Activated CD4-positive, alpha-beta memory T cell treated with anti-CD3 and anti-CD28 coated beads, Interleukin-2, amount 10 ng/mL, durations not matched to agents 7 days and 5 days (primary cell): Measurements from ENCODE around the gene ENC1. TPM values are rescaled to one million over a fixed set of nuclear protein-coding genes. Genes with fewer than 3 reads are reported as not detected.

Experiments
- CTCF ChIA-PET: fragments of 350-600 bp; sonication (Branson Sonifier 250); formaldehyde crosslinking; loops from one replicate; lab custom pipeline; 2021; ENCODE audit warnings: antibody characterized with exemption, inconsistent platforms; lab: Charles Lee
- POLR2A ChIA-PET: fragments of 350-600 bp; sonication (Branson Sonifier 250); formaldehyde crosslinking; loops from one replicate; lab custom pipeline; 2021; ENCODE audit warnings: antibody characterized with exemption; lab: Charles Lee
- DNase-seq: peaks from one replicate; pipeline ENCODE4 v3.0.0-alpha.2; 2020
- H3K27ac Mint-ChIP-seq: one replicate; pipeline ENCODE4 v1.8.0; 2021; ENCODE audit warnings: mild to moderate bottlenecking, mixed read lengths
- H3K27me3 Mint-ChIP-seq: one replicate; pipeline ENCODE4 v1.8.0; 2021; ENCODE audit warnings: mixed read lengths
- H3K36me3 Mint-ChIP-seq: one replicate; pipeline ENCODE4 v1.8.0; 2021; ENCODE audit warnings: low read depth, mixed read lengths
- H3K4me1 Mint-ChIP-seq: one replicate; pipeline ENCODE4 v1.8.0; 2021; ENCODE audit warnings: mixed read lengths
- H3K4me3 Mint-ChIP-seq: one replicate; pipeline ENCODE4 v1.8.0; 2021; ENCODE audit warnings: mild to moderate bottlenecking, mixed read lengths
- H3K9me3 Mint-ChIP-seq: one replicate; pipeline ENCODE4 v1.8.0; 2021; ENCODE audit warnings: mixed read lengths
- total RNA-seq, 2 experiments: library from RNA; stranded (reverse); gene quantifications; one replicate each; pipeline ENCODE4 v1.2.3, GENCODE V29; 2021

ENC1 gene
- total RNA-seq, 2 experiments from 2014 or later, result 0.43 to 0.73 TPM

DNA sequence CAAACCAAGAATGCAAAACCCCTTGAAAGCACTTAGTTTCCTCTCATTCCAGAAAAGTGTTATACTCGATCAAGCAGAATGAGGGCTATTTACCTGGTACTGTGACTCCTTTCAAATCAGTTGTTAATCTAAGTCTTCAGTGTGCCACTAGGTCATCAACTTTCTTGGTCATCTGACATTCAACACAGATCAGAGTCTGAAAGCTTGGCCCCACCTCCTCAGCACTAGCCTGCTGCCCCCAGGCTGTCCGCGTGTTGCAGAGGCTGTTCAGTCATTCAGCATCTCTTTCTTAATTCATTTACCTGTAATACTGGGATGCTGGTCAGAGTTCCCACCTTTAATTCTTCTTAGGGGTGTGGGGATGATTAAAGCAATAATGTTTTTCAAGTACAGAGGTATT, 28.5 kb downstream of the ENC1 start:
- ChIA-PET POLR2A (no interaction called here), CTCF (interaction anchor here (2.1 kb wide), 1 partner anchor 28 kb away, joined by 5 read pairs; the partner anchor contains the start of gene ENC1)
- Mint-ChIP-seq H3K4me1 (no peaks in the 10 kb centered on the region), H3K4me3 (no peak overlapping the region), H3K27me3 (peaks cover 13% of the 10 kb centered on the region), H3K27ac (no peak overlapping the region), H3K9me3 (no peaks in the 10 kb centered on the region), H3K36me3 (no peaks in the 10 kb centered on the region)
- no peak for DNase-seq

DNA sequence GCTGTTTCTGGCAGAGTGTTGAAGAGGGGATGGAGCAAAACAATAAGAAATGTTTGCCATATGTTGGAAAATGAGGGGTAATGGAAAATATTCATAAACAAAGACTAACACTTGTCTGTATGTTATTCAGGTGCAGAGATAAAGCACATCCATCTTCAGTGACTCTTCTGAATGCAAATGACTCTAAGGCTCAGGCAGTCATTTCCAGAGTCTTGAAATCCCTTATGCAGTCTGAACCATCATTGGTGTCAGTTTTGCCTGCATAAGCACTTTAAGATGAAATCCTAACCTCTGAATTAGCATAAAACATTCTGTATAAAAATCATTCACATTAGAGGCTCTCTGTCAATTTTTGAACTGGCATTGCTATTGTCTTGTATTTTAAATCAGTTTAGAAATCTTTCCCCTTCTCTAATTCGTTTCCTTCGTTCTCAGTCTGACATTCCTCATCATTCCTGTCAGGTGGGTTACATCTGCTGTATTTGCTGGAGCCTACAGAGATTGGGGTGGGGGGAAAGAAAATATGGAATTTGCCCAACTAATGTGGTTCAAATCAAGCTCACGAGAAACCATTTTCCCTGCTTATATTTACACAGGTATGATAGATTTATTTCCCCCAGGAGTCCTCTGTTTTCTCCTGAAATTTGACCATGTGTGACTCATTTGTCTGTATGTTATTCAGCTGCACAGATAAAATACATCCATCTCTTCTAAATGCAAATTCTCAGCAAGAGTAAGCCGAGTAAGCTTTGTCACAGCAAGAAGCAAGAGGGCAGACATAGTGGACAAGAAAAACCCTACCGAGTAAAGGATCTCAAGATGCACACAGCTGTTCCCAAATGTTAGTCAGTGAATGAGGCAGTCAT, 31.6 kb downstream of the ENC1 start:
- POLR2A ChIA-PET, result no interaction called here

DNA sequence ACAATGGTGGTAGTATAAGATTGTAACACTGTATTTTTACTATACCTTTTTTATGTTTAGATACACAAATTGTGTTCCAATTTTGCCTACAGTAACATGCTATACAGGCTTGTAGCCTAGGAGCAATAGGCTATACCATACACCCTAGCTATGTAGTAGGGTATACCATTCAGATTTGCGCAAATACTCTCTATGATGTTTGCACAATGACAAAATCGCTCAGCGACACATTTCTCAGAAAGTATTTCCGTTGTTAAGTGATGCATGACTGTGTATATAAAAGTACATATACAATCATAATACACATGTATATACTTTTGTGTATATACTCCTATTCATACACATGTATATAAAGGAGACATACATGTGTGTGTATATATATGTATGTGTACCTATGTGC, 34.8 kb downstream of the ENC1 start:
- no peak for DNase-seq
- ChIA-PET POLR2A (no interaction called here), CTCF (no interaction called here)
- Mint-ChIP-seq H3K27me3 (peaks cover 21% of the 10 kb centered on the region), H3K27ac (no peak overlapping the region), H3K36me3 (no peaks in the 10 kb centered on the region), H3K4me1 (no peaks in the 10 kb centered on the region), H3K4me3 (no peak overlapping the region), H3K9me3 (no peaks in the 10 kb centered on the region)

More for the DNA sequence above, 31.6 kb downstream of the ENC1 start:
- peaks cover 10% of the 10 kb centered on the region for H3K27me3 Mint-ChIP-seq
- CTCF ChIA-PET, result interaction anchor here (0.5 kb wide), 1 partner anchor 1053 kb away, joined by 3 read pairs; no protein-coding TSS in a partner anchor
- no peak overlapping the region for H3K27ac Mint-ChIP-seq
- no peaks in the 10 kb centered on the region for H3K4me1 Mint-ChIP-seq
- H3K4me3 Mint-ChIP-seq, result no peak overlapping the region
- no peaks in the 10 kb centered on the region for H3K9me3 Mint-ChIP-seq
- DNase-seq, result no peak
- no peaks in the 10 kb centered on the region for H3K36me3 Mint-ChIP-seq

DNA sequence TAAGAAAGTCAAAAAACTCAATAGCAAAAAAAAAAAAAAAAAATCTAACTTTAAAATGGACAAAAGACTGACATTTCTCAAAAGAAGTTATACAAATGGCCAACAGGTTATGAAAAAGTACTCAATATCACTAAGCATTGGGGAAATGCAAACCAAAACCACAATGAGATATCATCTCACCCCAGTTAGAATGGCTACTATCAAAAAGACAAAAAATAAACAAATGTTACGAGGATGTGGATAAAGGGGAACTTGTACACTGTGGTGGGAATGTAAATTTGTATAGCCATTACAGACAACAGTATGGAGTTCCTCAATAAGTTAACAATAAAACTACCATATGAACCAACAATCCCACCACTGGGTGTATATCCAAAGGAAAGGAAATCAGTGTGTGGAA, 37.2 kb downstream of the ENC1 start:
- POLR2A ChIA-PET, result no interaction called here
- H3K4me3 Mint-ChIP-seq, result no peak overlapping the region
- no peak overlapping the region for H3K27ac Mint-ChIP-seq
- H3K36me3 Mint-ChIP-seq, result no peaks in the 10 kb centered on the region
- CTCF ChIA-PET, result no interaction called here
- no peaks in the 10 kb centered on the region for H3K9me3 Mint-ChIP-seq
- no peak for DNase-seq
- H3K4me1 Mint-ChIP-seq, result no peaks in the 10 kb centered on the region
- H3K27me3 Mint-ChIP-seq, result peaks cover 28% of the 10 kb centered on the region

DNA sequence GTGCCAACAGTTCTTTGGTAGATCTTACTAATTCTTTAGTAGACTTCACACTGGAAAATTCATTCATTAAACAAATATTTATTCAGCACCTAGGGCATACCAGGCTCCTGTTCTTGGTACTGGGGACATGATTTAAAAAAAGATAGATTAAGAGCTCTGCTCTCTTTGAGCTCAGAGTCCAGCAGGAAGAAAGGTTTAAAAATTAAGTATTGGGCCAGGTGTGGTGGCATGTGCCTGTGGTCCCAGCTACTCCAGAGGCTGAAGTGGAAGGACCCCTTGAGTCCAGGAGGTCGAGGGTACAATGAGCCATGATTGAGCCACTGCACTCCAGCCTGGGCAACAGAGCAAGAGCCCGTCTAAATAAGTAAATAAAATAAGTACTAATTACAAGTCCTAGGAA, 41.4 kb downstream of the ENC1 start:
- POLR2A ChIA-PET, result no interaction called here
- H3K36me3 Mint-ChIP-seq, result no peaks in the 10 kb centered on the region
- H3K27ac Mint-ChIP-seq, result no peak overlapping the region
- H3K9me3 Mint-ChIP-seq, result no peaks in the 10 kb centered on the region
- H3K4me3 Mint-ChIP-seq, result no peak overlapping the region
- CTCF ChIA-PET, result interaction anchor here (2.0 kb wide), 1 partner anchor 41 kb away, joined by 5 read pairs; the partner anchor contains the start of gene ENC1
- no peaks in the 10 kb centered on the region for H3K4me1 Mint-ChIP-seq
- H3K27me3 Mint-ChIP-seq, result peaks cover 38% of the 10 kb centered on the region
- no peak for DNase-seq

DNA sequence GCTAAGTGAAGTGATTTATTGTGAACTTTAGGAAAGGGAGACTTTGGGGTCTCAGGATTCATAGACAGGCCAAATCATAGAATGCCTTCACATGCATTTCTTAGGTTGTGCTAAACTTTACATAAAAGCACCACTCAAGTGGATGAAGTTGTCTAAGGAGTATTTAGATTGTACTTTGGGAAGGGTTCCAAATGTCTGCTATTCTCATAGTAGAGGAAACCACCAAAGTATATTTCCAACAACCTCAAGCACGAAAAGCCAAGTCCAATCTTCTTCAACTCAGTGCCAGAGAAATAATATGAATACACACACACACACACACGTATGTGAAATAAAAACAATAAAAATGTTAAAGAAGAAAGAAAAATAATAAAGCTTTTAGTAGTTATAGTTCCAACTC, 41.8 kb downstream of the ENC1 start:
- DNase-seq, result no peak
- Mint-ChIP-seq H3K4me1 (no peaks in the 10 kb centered on the region), H3K27me3 (peaks cover 41% of the 10 kb centered on the region), H3K27ac (no peak overlapping the region), H3K9me3 (no peaks in the 10 kb centered on the region), H3K36me3 (no peaks in the 10 kb centered on the region), H3K4me3 (no peak overlapping the region)
- ChIA-PET POLR2A (no interaction called here), CTCF (interaction anchor here (2.0 kb wide), 1 partner anchor 42 kb away, joined by 5 read pairs; the partner anchor contains the start of gene ENC1)

DNA sequence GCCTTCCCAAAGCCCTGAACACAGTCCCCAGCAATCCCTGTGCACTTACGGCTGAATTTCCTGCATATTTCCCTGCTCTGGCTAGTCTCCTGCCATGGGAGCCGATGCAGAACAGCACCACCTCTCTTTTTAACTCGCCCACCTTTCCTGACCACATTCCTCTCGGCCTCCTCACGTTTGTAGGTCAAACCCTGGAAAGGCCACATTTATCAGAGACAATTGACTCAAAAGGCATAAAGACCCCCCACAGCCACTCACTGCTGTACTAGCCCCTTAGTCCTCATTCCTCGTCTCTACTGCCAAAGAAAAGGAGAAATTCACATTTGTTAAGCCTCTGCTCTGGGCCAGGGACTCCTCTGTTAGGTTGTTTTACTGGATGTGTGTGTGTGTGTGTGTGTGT, 43.6 kb downstream of the ENC1 start:
- H3K4me3 Mint-ChIP-seq, result no peak overlapping the region
- H3K27ac Mint-ChIP-seq, result no peak overlapping the region
- no peaks in the 10 kb centered on the region for H3K36me3 Mint-ChIP-seq
- no peak for DNase-seq
- POLR2A ChIA-PET, result no interaction called here
- peaks cover 35% of the 10 kb centered on the region for H3K27me3 Mint-ChIP-seq
- no peaks in the 10 kb centered on the region for H3K4me1 Mint-ChIP-seq
- H3K9me3 Mint-ChIP-seq, result no peaks in the 10 kb centered on the region
- CTCF ChIA-PET, result no interaction called here

DNA sequence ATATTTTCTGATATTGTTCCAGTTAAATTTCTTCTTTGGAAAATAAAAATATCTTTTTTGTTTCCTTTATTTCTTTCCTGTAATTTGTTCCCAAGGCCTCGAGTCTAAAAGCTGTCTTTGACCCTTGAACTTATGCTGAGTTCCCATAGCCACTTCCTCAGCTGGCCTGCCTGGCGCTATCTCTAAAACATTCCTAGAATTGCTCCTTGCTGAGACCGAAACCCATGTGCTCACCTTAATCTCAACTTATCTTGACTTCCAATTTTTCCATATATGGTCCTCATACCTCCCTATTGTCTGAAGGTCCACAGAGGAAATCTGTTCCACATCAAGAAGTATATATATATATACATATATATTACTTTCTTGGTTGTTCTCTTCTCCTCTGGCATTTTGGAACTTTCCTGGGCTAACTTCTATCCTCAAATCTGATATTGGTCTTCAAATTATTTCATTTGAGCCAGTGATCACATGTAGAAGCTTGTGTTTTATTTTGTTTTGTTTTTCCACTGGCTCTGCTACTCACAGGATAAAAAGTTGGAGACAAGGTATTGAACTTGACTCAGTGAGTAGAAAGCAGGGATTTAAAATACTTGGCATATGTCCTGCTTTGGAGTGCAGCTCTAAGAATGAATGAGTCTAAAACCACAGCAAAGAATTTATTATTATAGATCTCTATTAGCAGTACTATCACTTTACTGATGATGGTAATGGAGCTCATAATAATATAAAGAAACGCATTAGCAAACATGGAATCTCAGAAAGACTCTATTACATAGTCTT, 45.2 kb downstream of the ENC1 start:
- no peaks in the 10 kb centered on the region for H3K36me3 Mint-ChIP-seq
- H3K9me3 Mint-ChIP-seq, result no peaks in the 10 kb centered on the region
- CTCF ChIA-PET, result no interaction called here

DNA sequence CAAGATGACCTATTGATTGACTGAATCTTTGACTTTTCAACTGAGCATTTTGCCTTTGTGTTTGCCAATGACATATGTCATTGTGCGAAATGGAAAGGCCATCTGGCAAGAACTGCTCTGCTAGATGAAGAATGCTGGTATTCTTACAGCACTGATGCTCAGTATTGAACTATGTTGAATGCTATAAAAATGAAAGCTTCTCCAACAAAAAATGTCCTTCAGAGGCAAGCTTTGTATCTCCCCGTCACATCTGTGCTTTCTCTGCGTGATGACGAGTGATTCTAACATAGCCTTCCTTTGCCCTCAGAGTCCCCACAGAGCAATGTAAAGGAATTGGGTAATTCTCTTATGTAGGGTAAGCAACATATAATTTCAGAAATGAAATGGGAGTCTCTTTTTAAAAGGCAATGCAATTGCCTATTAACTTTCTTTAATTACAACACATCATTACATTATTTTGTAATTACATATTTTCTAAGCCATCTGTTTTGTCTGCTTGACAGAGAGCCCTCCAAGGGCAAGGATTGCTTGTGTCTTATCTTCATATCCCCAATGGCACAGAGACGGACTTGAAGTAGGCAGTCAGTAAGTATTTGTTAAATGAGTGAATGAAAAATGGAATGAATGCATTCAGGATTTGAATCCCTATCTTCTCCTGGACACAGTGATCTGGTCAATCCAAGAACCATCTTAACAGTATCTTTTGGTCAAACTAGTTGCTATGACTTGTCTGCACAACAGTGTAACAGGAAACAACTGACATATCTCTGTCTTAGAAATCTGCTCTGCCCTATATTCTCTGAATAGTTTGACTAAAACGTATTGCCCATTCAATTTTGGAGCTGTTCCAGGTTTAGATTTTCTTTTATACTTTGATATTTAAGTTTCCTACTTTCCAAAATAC, 46.1 kb downstream of the ENC1 start:
- Mint-ChIP-seq H3K27me3 (peaks cover 39% of the 10 kb centered on the region), H3K9me3 (no peaks in the 10 kb centered on the region), H3K4me3 (no peak overlapping the region), H3K27ac (no peak overlapping the region), H3K36me3 (no peaks in the 10 kb centered on the region), H3K4me1 (no peaks in the 10 kb centered on the region)
- CTCF ChIA-PET, result no interaction called here
- no peak for DNase-seq
- POLR2A ChIA-PET, result no interaction called here

More for the DNA sequence above, 45.2 kb downstream of the ENC1 start:
- DNase-seq, result no peak
- Mint-ChIP-seq H3K27me3 (peaks cover 39% of the 10 kb centered on the region), H3K4me1 (no peaks in the 10 kb centered on the region), H3K27ac (no peak overlapping the region), H3K4me3 (no peak overlapping the region)
- POLR2A ChIA-PET, result no interaction called here

DNA sequence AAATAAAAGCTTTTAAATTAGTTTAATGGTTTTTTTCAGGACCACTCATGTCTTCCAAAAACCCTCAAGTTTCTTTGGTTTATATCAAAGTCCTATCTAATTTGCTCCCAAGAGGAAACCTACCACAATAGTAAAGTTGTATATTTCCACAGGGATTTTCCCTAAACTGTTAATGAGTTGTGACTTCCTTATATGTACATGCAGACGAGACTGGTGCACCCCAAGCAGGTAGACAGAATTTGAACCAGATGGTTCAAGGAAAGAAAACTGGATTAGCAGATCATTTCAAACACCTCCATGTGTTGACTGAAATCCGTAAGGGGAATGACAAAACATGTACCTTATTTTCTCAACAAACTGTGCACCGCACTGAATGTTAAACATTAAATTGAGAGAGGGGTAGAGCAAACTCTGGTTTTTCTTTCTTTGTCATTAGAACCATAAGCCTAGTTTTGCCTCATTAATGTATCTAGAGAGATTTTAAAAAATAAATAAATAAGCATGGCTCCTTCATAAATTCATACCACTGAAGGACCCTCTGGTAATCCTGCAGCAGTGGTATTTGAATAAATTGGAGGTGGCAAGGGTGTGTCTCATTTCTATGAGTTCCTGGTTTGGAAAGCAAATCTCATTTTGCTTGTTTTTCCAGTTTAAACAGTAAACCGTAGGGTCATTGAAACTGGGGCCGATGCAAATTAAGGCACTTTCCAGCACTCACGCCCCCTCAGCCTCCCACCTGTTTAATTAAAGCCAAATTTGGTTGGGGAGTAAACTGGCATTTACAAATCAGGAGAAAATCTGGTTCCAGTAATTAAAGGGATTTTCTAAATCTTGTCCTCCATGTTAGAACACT, 51.1 kb downstream of the ENC1 start:
- H3K36me3 Mint-ChIP-seq, result no peaks in the 10 kb centered on the region
- H3K4me1 Mint-ChIP-seq, result no peaks in the 10 kb centered on the region
- H3K27me3 Mint-ChIP-seq, result peaks cover 43% of the 10 kb centered on the region
- ChIA-PET CTCF (no interaction called here), POLR2A (no interaction called here)
- H3K9me3 Mint-ChIP-seq, result no peaks in the 10 kb centered on the region
- no peak for DNase-seq
- no peak overlapping the region for H3K27ac Mint-ChIP-seq
- no peak overlapping the region for H3K4me3 Mint-ChIP-seq

DNA sequence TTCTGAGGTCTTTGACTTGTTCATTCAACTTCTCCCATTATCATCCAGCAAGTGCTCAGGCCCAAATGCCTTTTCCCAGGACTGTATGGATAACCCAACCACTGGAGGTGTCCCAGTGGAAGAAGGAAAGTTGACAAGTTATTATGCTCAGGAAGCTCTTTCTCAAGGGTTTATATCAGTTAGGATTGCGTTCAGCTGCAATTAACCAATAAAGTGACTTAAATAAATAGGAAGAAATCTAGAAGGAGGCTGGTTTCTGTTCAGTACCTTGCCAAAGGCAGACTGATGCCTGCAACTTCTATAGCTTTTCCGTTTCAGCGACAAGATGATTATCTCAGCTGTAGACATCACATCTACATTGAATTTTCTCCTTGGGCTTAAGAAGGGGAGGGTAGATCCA, 52.1 kb downstream of the ENC1 start:
- CTCF ChIA-PET, result no interaction called here

DNA sequence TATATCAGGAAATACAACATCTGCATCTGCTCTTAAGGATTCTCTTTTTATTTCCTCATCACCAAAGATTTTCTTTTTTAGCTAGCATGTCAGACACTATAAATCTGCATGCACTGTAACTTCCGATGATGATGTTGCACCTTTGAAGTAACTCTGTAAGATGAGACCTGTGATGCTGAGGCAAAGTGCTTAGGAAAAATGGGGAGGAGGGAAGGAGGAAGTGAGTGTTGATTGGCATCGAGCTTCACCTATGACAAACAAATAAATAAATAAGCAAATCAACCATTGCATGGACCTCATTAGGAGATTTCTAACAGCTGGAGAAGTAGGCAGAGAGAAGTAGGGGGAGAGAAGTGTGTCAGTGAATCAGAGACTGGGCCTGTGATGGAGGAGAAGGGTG, 52.6 kb downstream of the ENC1 start:
- Mint-ChIP-seq H3K9me3 (no peaks in the 10 kb centered on the region), H3K27me3 (peaks cover 40% of the 10 kb centered on the region), H3K4me3 (no peak overlapping the region), H3K36me3 (no peaks in the 10 kb centered on the region), H3K27ac (no peak overlapping the region), H3K4me1 (no peaks in the 10 kb centered on the region)
- DNase-seq, result no peak
- CTCF ChIA-PET, result no interaction called here
- POLR2A ChIA-PET, result no interaction called here

More for the DNA sequence above, 52.1 kb downstream of the ENC1 start:
- no peaks in the 10 kb centered on the region for H3K36me3 Mint-ChIP-seq
- H3K4me3 Mint-ChIP-seq, result no peak overlapping the region
- no peaks in the 10 kb centered on the region for H3K9me3 Mint-ChIP-seq
- DNase-seq, result no peak
- no peaks in the 10 kb centered on the region for H3K4me1 Mint-ChIP-seq
- POLR2A ChIA-PET, result no interaction called here
- peaks cover 37% of the 10 kb centered on the region for H3K27me3 Mint-ChIP-seq
- no peak overlapping the region for H3K27ac Mint-ChIP-seq
